GM19193 (cell line): ENCODE data around the gene RPS6KB2.

Experiments
- POLR2A ChIP-seq: IDR thresholded peaks from 4 replicates; pipeline ENCODE4 v1.6.1; 2011; ENCODE audit not compliant: insufficient read depth, insufficient read length; ENCODE audit errors: extremely low read depth

RPS6KB2 gene

DNA sequence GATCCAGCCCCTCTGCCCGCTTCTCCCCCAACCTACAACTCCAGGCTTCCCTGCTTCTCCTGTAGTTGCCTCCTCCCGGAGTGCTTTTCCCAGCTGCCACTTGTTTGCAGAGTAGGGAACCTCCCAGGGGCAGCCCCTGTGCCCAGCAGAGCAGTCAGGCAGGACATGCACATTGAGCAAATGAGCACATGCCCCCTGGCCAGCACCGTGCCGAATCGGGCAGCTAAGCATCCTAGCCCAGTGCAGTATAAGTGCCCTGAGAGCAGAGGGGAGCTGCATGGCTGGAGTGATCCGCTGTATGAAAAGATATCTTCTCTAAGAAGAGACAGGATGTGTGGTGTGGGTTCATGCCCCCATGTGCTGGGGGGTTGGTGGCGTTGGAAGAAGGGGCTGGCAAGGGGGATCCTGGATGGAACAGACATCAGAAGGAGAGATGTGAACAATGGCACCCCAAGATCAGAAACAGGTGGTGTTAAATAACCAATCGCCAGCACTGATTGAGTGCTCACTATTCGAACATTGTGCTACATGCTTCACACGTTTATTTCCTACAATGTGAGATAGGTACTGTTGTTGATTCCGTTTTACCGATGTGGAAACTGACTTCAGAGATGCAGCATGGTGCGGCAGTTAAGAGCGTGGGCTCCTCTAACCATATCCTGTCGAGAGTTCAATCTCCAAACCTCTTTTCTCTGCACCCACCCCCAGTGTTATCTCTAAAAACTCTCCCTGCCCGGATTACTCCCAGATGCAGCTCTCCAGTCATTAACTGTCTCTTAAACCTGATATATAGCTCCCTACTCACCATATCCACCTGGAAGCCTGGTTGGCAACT is 55.8 kb downstream of the RPS6KB2 start:
- TF ChIP-seq POLR2A = no peak

DNA sequence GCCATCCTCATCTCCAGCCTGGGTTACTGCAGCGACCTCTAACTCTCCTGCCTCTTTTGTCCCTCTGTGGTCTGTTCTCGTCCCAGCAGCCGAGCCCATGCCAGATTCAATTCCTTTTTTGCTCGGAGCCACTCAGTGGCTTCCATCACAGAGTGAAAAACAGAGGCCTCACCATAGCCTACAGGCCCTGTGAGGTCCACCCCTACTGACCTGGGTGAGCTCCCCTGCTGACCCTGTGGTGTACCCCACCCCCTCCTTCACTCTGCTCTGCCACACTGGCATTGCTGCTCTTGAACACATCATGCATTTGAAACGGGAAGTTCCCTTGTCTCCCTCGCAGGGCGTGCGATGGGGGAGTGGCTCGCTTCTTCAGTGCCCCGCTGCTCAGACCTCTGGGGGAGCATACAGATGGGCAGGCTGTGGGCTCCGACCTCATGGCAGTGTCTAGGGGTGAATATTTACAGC is 56.6 kb downstream of the RPS6KB2 start:
- peak; percentile 54 for TF ChIP-seq POLR2A
